ENCODE measurements around the gene NQO1. TPM values are rescaled to one million over a fixed set of nuclear protein-coding genes. Genes with fewer than 3 reads are reported as not detected.

NQO1 gene
- total and polyA plus RNA-seq, 2 of the 8 experiments (the other 6 are each of a cell fraction or from before 2014, with no cell fraction given) = 32.7 to 45.7 TPM

- CTCF ChIA-PET (ENCODE audit: partially characterized antibody) = interaction anchor here (0.6 to 7.5 kb wide), 6 partner anchors 17 to 877 kb away, joined by 3 to 88 read pairs (median 4); partner anchors contain the start of genes NOB1 and NQO1
- TF ChIP-seq SP2 (IDR thresholded peaks at IDR 0.05; ENCODE audit: low read length) (no peak), RFX5 (IDR thresholded peaks at IDR 0.05; ENCODE audit: borderline replicate concordance, low read depth, low read length) (no peak), ZNF274 (IDR thresholded peaks at IDR 0.05; ENCODE audit: borderline replicate concordance, extremely low read depth, low read length) (no peak), TAF1 (IDR thresholded peaks at IDR 0.05; ENCODE audit: low read depth, low read length) (no peak), NRF1 (IDR thresholded peaks at IDR 0.05; ENCODE audit: low read depth, low read length) (no peak), SIRT6 (IDR thresholded peaks at IDR 0.05; ENCODE audit: low read length) (no peak), EGR1 (IDR thresholded peaks at IDR 0.05; ENCODE audit: borderline replicate concordance, low read depth, low read length) (no peak), EZH2 (IDR thresholded peaks at IDR 0.05; ENCODE audit: low read depth, low read length, severe bottlenecking) (no peak), JUND (IDR thresholded peaks at IDR 0.05; ENCODE audit: low read length) (no peak), SP1 (IDR thresholded peaks at IDR 0.05; ENCODE audit: low read depth, low read length) (no peak), FOSL1 (IDR thresholded peaks at IDR 0.05; ENCODE audit: insufficient read depth, low read depth, low read length) (no peak), TAF7 (optimal IDR thresholded peaks at IDR 0.05; ENCODE audit: borderline replicate concordance, low read depth, low read length) (no peak), SAP30 (IDR thresholded peaks at IDR 0.05; ENCODE audit: insufficient read depth, insufficient replicate concordance, low read length) (no peak), TBP (IDR thresholded peaks at IDR 0.05; ENCODE audit: low read depth, low read length) (no peak)
These were observed 19.9 kb downstream of the NQO1 start for GRCh38 chr16:69706256-69706974.

More at GRCh38 chr16:69706256-69706974, 19.9 kb downstream of the NQO1 start:
- FAIRE-seq (no peak), DNase-seq (ENCODE audit: low read depth in 1 of 2, low spot score in 2 of 2) (no peak)
- no peak overlapping the region for H3K4ac ChIP-seq (replicated peaks; ENCODE audit: insufficient read length, low read depth, low read length)
- no peaks in the 10 kb centered on the region for H3K79me2 ChIP-seq (ENCODE audit: control insufficient read depth in 1 of 2, insufficient read depth in 2 of 2, low read length in 2 of 2)
- H3K27ac ChIP-seq (ENCODE audit: low read depth, low read length) = no peak overlapping the region
- no peak overlapping the region for H3K9ac ChIP-seq (replicated peaks in 1 of 4; ENCODE audit: extremely low read depth in 1 of 4, low read depth in 3 of 4, low read length in 3 of 4)
- no peaks in the 10 kb centered on the region for H3K27me3 ChIP-seq (replicated peaks in 1 of 4; ENCODE audit: control insufficient read depth in 3 of 4, extremely low read depth in 1 of 4, insufficient read depth in 3 of 4, low read length in 3 of 4)
- H3K36me3 ChIP-seq (ENCODE audit: control insufficient read depth in 2 of 4, insufficient read depth in 4 of 4, low read length in 3 of 4) = peaks cover 0 to 3% (median under 1%) of the 10 kb centered on the region in 4 experiments; a peak in 2 of 8 replicates
- H3K79me1 ChIP-seq (ENCODE audit: low read depth, low read length) = no peaks in the 10 kb centered on the region
- H4K91ac ChIP-seq (replicated peaks; ENCODE audit: insufficient read length, low read length) = no peak overlapping the region
- no peak overlapping the region for H3K18ac ChIP-seq (ENCODE audit: extremely low read depth, low read length)
- no peak overlapping the region for H2AFZ ChIP-seq (ENCODE audit: low read length)
- no peaks in the 10 kb centered on the region; the same call in 1 of the 2 replicates for H3K23me2 ChIP-seq (ENCODE audit: low read depth, low read length)
- no peaks in the 10 kb centered on the region for H3K9me3 ChIP-seq (ENCODE audit: insufficient read depth in 2 of 2, low read depth in 1 of 2, low read length in 1 of 2)
- H2BK5ac ChIP-seq (ENCODE audit: low read depth, low read length) = no peak overlapping the region
- H3K23ac ChIP-seq (ENCODE audit: insufficient read length) = no peak overlapping the region
- H4K20me1 ChIP-seq (replicated peaks in 1 of 2; ENCODE audit: control insufficient read depth in 1 of 2, insufficient read depth in 2 of 2, low read length in 2 of 2) = no peaks in the 10 kb centered on the region
- POLR2A ChIA-PET (ENCODE audit: partially characterized antibody) = no interaction called here
- H3K14ac ChIP-seq (ENCODE audit: insufficient read length) = no peak overlapping the region
- no peaks in the 10 kb centered on the region for H3K4me1 ChIP-seq (replicated peaks in 1 of 4; ENCODE audit: control insufficient read depth in 3 of 4, insufficient read depth in 4 of 4, low read length in 3 of 4)
- no peak overlapping the region for H4K5ac ChIP-seq (ENCODE audit: insufficient read length, low read depth, low read length)
- 88% methylated on average over 1 of the region's 1 CpG; no CpG with 5 or more reads in 1 of the 2 experiments for WGBS, 2 experiments (ENCODE audit: extremely low coverage in 1 of 2, insufficient coverage in 1 of 2, insufficient read length in 1 of 2, insufficient replicate concordance in 2 of 2, low coverage in 1 of 2, low lambda C conversion rate in 2 of 2, missing lambda C conversion rate in 1 of 2)
- no peak overlapping the region for H3K56ac ChIP-seq (replicated peaks; ENCODE audit: insufficient read length, low read depth, low read length)
- H2AK5ac ChIP-seq (ENCODE audit: low read depth, low read length) = no peak overlapping the region
- no peak overlapping the region for H2BK15ac ChIP-seq (ENCODE audit: low read length)
- no peak overlapping the region for H3K4me3 ChIP-seq (ENCODE audit: extremely low read depth in 1 of 4, insufficient read depth in 2 of 4, low read depth in 3 of 4, low read length in 4 of 4)
- no peak overlapping the region for H4K8ac ChIP-seq (ENCODE audit: extremely low read depth, insufficient read depth, low read length)
- no peak overlapping the region for H2BK12ac ChIP-seq (ENCODE audit: low read depth, low read length)
- no peak overlapping the region for H3K4me2 ChIP-seq (ENCODE audit: insufficient read depth in 1 of 2, low read depth in 2 of 2, low read length in 2 of 2)
- no peak overlapping the region for H2BK120ac ChIP-seq (replicated peaks; ENCODE audit: low read depth, low read length)
- H2BK20ac ChIP-seq (ENCODE audit: low read length) = no peak overlapping the region

Data from H1 (cell line).